ENCODE data around the gene ABTB1. TPM values are rescaled to one million over a fixed set of nuclear protein-coding genes. Genes with fewer than 3 reads are reported as not detected.

Gene ABTB1
- 4.7 and 5.8 TPM in 2 replicates for total RNA-seq

DNA sequence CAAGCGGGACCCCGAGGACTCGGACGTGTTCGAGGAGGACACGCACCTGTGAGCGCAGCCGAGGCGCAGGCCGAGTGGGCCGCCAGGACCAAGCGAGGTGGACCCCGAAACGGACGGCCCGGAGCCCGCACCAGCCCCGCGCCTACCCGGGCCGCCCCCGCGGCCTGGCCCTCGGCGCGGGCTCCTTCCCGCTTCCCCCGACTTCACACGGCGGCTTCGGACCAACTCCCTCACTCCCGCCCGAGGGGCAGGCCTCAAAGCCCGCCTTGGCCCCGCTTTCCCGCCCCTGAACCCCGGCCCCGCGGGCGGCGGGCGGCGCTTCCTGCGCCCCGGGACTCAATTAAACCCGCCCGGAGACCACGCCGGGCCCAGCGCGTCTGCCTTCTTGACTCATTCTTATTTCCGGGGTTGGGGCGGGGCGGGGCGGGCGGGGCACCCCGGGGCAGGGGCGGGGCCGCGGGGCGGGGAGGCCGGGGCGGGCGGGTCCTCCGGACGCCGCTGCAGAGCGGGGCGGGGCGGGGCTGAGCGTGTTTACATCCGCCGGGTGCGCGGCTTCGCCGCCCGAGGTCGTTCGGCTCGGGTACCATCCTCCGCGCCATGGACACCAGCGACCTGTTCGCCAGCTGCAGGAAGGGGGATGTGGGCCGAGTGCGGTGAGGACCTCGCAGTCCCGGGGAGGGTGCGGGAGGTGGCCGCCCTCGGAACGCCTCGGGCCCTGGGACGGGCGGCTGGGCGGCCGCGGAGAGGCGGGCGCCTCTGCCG is at the start of gene ABTB1:
Gene ABTB1 (plus strand): TSS at position 524 of the 762 bp plus-strand sequence. CDS start 74 bp downstream, at position 598.
- DNase-seq (ENCODE audit: low read depth) (peak; percentile 32), FAIRE-seq (no peak)
- H3K36me3 ChIP-seq (ENCODE audit: control insufficient read depth, insufficient read depth, low read length) = no peaks in the 10 kb centered on the region
- H3K4me3 ChIP-seq (ENCODE audit: low read depth, low read length) = peak within 1 kb of the TSS; percentile 71
- H3K27me3 ChIP-seq (ENCODE audit: control insufficient read depth, insufficient read depth, low read length) = no peaks in the 10 kb centered on the region
- TF ChIP-seq, protein P1, sequence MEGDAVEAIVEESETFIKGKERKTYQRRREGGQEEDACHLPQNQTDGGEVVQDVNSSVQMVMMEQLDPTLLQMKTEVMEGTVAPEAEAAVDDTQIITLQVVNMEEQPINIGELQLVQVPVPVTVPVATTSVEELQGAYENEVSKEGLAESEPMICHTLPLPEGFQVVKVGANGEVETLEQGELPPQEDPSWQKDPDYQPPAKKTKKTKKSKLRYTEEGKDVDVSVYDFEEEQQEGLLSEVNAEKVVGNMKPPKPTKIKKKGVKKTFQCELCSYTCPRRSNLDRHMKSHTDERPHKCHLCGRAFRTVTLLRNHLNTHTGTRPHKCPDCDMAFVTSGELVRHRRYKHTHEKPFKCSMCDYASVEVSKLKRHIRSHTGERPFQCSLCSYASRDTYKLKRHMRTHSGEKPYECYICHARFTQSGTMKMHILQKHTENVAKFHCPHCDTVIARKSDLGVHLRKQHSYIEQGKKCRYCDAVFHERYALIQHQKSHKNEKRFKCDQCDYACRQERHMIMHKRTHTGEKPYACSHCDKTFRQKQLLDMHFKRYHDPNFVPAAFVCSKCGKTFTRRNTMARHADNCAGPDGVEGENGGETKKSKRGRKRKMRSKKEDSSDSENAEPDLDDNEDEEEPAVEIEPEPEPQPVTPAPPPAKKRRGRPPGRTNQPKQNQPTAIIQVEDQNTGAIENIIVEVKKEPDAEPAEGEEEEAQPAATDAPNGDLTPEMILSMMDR (IDR thresholded peaks at IDR 0.05; ENCODE audit: insufficient read depth, low read length, severe bottlenecking) = no peak

DNA sequence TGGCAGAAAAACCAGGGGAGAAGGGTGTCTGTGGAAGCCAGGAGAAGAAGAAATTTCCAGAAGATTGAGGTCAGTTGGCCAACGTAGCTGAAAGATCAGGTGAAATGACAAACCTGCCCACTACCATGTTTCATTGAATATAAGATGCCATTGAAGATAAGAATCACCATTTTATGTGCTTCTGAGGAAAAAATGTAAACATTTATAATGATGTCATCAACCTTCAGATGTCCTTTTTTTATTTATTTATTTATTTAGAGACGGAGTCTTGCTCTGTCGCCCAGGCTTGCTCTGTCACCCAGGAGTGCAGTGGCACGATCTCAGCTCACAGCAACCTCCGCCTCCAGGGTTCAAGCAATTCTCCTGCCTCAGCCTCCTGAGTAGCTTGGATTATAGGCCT is 48.7 kb upstream of the ABTB1 start:
- no peak for FAIRE-seq
- TF ChIP-seq, protein P1 (IDR thresholded peaks at IDR 0.05; ENCODE audit: insufficient read depth, low read length, severe bottlenecking) = no peak

DNA sequence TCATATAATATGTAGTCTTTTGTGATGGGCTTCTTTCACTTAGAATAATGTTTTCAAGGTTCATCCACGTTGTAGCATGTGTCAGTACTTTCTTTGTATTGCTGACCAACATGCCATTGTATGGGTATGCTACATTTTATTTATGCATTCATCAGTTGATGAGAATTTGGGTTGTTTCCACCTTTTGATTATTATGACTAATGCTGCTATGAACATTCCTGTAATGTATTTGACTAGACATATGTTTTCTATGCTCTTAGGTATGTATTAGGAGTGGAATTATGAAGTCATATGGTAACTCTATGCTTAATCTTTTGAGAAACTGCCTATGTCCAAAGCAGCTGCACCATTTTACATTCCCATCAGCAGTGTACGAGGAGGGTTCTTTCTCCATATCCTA is 46.9 kb upstream of the ABTB1 start:
- Histone ChIP-seq H3K4me3 (ENCODE audit: low read depth, low read length) (no peak overlapping the region), H3K36me3 (ENCODE audit: control insufficient read depth, insufficient read depth, low read length) (peaks cover 1% of the 10 kb centered on the region), H3K27me3 (ENCODE audit: control insufficient read depth, insufficient read depth, low read length) (peaks cover 13% of the 10 kb centered on the region)
- DNase-seq (ENCODE audit: low read depth) = no peak
- TF ChIP-seq, protein P1 (IDR thresholded peaks at IDR 0.05; ENCODE audit: insufficient read depth, low read length, severe bottlenecking) = no peak
- no peak for FAIRE-seq

More for the DNA sequence above, 48.7 kb upstream of the ABTB1 start:
- Histone ChIP-seq H3K36me3 (ENCODE audit: control insufficient read depth, insufficient read depth, low read length) (peaks cover 5% of the 10 kb centered on the region), H3K4me3 (ENCODE audit: low read depth, low read length) (no peak overlapping the region), H3K27me3 (ENCODE audit: control insufficient read depth, insufficient read depth, low read length) (peaks cover 4% of the 10 kb centered on the region)
- DNase-seq (ENCODE audit: low read depth) = no peak

DNA sequence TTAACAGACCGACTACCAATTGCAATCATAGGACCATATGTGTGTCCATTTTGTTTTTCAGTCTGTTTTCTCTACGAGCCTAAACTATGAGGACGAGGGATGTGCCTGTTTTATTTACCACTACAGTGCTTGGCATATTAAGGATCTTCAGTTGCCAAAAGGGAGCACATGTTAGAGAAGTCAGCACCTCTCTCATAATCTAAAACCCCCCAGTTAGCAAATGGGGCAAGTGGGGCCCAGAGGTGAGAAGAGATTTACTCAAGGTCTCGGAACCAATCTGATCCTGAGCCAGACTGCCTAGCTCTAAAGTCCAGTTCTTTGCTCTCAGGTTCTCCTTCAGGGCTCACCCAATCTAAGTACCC is 44.3 kb upstream of the ABTB1 start:
- peak; percentile 62 for FAIRE-seq
- H3K4me3 ChIP-seq (ENCODE audit: low read depth, low read length) = no peak overlapping the region

DNA sequence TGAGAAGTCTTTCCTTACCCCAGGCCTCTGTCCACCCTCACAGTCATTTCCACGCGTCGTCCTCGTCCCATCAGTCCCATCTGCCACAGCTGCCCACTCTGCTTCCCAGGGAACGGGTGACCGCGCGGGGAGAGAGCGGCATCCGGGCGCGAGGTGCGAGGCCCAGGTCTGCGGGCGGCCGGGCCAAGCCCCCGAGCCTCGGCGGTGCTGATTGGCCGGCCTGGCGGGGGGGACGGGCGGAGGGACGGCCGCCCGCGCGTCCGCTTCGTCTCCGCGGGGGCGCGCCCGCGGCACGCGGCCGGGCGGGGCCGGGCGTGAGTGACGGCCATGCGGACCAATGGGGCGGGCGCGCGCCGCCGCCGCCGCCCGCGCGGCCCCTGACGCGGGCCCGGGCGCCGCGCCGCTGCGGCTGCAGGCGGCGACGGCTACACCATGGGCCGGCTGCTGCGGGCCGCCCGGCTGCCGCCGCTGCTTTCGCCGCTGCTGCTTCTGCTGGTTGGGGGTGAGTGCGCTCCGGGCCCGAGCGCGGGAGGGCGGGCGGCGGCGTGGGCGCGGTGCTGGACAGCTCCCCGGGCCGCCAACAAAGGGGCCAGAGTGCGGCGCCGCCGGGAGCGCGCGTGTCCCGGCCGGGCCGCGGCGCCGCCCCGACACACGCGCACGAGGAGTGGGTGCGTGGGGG is 43.8 kb upstream of the ABTB1 start, which contains the start of gene PODXL2:
Gene PODXL2 (plus strand): TSS at position 398 of the 679 bp plus-strand sequence. CDS start 35 bp downstream, at position 433.
- DNase-seq (ENCODE audit: low read depth) (no peak), FAIRE-seq (no peak)
- Histone ChIP-seq H3K36me3 (ENCODE audit: control insufficient read depth, insufficient read depth, low read length) (no peaks in the 10 kb centered on the region), H3K4me3 (ENCODE audit: low read depth, low read length) (peak within 1 kb of the TSS; percentile 39), H3K27me3 (ENCODE audit: control insufficient read depth, insufficient read depth, low read length) (peaks cover 13% of the 10 kb centered on the region)
- TF ChIP-seq, protein P1 (IDR thresholded peaks at IDR 0.05; ENCODE audit: insufficient read depth, low read length, severe bottlenecking) = no peak

More for the DNA sequence above, 44.3 kb upstream of the ABTB1 start:
- Histone ChIP-seq H3K27me3 (ENCODE audit: control insufficient read depth, insufficient read depth, low read length) (peaks cover 13% of the 10 kb centered on the region), H3K36me3 (ENCODE audit: control insufficient read depth, insufficient read depth, low read length) (no peaks in the 10 kb centered on the region)
- TF ChIP-seq, protein P1 (IDR thresholded peaks at IDR 0.05; ENCODE audit: insufficient read depth, low read length, severe bottlenecking) = no peak
- no peak for DNase-seq (ENCODE audit: low read depth)
